ENCODE data around the gene LRRC58.

LRRC58 gene

DNA sequence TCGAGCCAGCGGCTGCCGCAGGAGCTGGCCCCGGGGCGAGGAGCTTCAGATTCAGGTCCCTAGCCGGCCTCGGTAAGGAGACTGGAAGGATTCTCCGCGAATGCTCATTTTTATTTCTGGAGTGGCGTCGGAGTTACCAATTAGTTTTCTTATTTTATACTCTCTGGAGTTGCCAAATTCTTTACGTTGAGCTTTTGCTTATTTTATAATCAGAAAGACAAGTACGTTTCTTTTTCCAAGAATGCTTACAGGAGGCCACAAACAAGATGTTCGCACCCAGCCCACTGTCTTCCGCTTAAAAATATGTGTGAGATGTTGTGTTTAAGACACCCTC, 63.7 kb downstream of the LRRC58 start:
- TF ChIP-seq, protein P1, sequence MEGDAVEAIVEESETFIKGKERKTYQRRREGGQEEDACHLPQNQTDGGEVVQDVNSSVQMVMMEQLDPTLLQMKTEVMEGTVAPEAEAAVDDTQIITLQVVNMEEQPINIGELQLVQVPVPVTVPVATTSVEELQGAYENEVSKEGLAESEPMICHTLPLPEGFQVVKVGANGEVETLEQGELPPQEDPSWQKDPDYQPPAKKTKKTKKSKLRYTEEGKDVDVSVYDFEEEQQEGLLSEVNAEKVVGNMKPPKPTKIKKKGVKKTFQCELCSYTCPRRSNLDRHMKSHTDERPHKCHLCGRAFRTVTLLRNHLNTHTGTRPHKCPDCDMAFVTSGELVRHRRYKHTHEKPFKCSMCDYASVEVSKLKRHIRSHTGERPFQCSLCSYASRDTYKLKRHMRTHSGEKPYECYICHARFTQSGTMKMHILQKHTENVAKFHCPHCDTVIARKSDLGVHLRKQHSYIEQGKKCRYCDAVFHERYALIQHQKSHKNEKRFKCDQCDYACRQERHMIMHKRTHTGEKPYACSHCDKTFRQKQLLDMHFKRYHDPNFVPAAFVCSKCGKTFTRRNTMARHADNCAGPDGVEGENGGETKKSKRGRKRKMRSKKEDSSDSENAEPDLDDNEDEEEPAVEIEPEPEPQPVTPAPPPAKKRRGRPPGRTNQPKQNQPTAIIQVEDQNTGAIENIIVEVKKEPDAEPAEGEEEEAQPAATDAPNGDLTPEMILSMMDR (IDR thresholded peaks at IDR 0.05; ENCODE audit: low read depth, low read length), result no peak
- H3K4me3 ChIP-seq (replicated peaks in 1 of 2; ENCODE audit: low read depth in 2 of 2, low read length in 2 of 2), result peak overlapping the region; percentile 39 to 51

DNA sequence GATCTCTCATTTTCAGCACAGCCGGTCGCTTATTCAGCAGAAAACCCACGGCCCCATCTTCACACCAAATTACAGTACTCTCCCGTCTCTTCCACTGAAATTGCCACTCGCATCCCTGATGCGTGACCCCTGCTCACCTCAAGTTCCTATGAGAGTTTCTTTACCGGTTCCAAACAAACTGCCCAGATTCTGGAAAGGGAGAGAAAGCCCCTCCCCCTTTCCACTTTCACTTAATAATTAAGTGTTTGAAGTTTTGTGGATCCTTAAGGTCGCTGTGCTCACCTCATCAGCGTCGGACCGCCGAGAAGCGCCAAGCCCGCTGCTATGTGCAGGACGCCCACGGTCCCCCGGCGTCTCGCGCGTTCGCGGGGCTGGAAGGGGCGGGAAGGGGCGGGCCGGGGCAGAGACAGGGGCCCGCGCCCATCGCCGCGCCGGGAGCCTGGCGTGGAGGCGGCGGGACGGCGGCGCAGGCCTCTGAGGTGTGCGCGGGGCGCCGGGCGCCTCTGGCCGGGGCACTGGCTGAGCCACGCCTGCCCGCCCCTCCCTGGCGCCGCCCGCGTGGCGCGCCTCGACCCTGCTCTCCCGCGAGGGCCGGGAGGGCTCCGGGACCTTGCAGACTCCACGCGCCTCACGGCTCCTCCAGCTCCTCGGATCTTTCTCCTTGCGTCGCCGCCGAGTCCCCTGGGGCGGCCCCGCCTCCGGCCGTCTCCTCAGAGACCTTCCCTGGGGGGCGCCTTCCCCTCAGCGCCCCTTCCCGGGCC, 64.2 kb downstream of the LRRC58 start, which contains the start of gene GPR156:
TSS of gene GPR156 (minus strand) at position 476 of the 761 bp plus-strand sequence. CDS start 41,124 bp downstream, outside the sequence.
- TF ChIP-seq, protein P1 (IDR thresholded peaks at IDR 0.05; ENCODE audit: low read depth, low read length), result no peak
- H3K4me3 ChIP-seq (replicated peaks in 1 of 2; ENCODE audit: low read depth in 2 of 2, low read length in 2 of 2), result peak within 1 kb of the TSS; percentile 50 to 51
- DNase-seq (ENCODE audit: low read depth in 2 of 2), result peak; percentile 17 to 22

More for the DNA sequence above, 63.7 kb downstream of the LRRC58 start:
- no peak for DNase-seq (ENCODE audit: low read depth in 2 of 2)

GRCh38 chr3:120281261-120281660, 67.9 kb downstream of the LRRC58 start:
- DNase-seq (ENCODE audit: low read depth in 2 of 2), result no peak
- H3K4me3 ChIP-seq (replicated peaks in 1 of 2; ENCODE audit: low read depth in 2 of 2, low read length in 2 of 2), result no peak overlapping the region
- TF ChIP-seq, protein P1 (IDR thresholded peaks at IDR 0.05; ENCODE audit: low read depth, low read length), result no peak

GRCh38 chr3:120280566-120280965, 68.6 kb downstream of the LRRC58 start:
- no peak for DNase-seq (ENCODE audit: low read depth in 2 of 2)
- TF ChIP-seq, protein P1 (IDR thresholded peaks at IDR 0.05; ENCODE audit: low read depth, low read length), result no peak
- H3K4me3 ChIP-seq (replicated peaks in 1 of 2; ENCODE audit: low read depth in 2 of 2, low read length in 2 of 2), result no peak overlapping the region

DNA sequence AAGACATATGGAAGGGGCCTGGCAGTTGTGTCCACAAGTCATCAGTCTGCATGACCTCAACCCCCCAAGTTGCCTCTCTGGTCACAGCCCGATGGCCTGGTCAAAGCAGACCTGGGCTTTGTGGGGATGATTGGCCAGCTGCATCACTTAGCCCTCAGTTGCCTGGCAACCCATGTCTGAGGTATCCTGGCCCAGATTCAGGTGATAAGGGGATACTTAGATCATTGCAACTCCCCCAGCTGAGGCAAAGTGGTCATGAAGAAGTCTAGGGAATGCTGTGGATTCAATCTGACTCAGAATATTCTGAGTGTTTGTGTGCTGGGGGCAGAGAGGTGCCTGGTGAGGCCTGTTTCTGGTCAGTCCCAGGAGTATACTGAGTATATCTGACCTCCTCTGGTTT, 69.1 kb downstream of the LRRC58 start:
- DNase-seq (ENCODE audit: low read depth in 2 of 2), result no peak
- no peak overlapping the region for H3K4me3 ChIP-seq (replicated peaks in 1 of 2; ENCODE audit: low read depth in 2 of 2, low read length in 2 of 2)
- TF ChIP-seq, protein P1 (IDR thresholded peaks at IDR 0.05; ENCODE audit: low read depth, low read length), result no peak

DNA sequence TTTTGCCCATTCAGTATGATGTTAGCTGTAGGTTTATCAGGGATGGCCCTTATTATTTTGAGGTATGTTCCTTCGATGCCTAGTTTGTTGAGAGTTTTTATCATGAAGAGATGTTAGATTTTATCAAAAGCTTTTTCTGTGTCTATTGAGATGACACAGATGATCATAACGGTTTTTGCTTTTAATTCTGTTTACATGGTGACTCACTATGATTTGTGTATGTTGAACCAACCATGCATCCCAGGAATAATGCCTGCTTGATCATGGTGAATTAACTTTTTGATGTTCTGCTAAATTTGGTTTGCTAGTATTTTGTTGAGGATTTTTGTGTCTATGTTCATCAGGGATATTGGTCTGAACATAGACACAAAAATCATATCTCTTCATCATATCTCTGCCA, 72.4 kb downstream of the LRRC58 start:
- no peak for DNase-seq (ENCODE audit: low read depth in 2 of 2)
- TF ChIP-seq, protein P1 (IDR thresholded peaks at IDR 0.05; ENCODE audit: low read depth, low read length), result no peak

More for the DNA sequence above, 72.4 kb downstream of the LRRC58 start:
- H3K4me3 ChIP-seq (replicated peaks in 1 of 2; ENCODE audit: low read depth in 2 of 2, low read length in 2 of 2), result no peak overlapping the region
